Hepatocyte (in vitro differentiated cells): ENCODE data around the gene PFDN6. TPM values are rescaled to one million over a fixed set of nuclear protein-coding genes. Genes with fewer than 3 reads are reported as not detected.
A peak's percentile ranks its signal among the peaks of the same experiment; 100 is the strongest.

Experiments used
- DNase-seq: peaks from one replicate; pipeline ENCODE4 v3.0.0-alpha.2; 2016; ENCODE audit warnings: low spot score
- H2AFZ ChIP-seq: fragments of 200-600 bp; sonication (generic); 2 replicates; pipeline ENCODE4 v1.6.0; 2016; ENCODE audit warnings: antibody characterized with exemption, mild to moderate bottlenecking
- H3K27ac ChIP-seq: fragments of 200-600 bp; sonication (generic); 2 replicates; pipeline ENCODE4 v1.5.1; 2016; ENCODE audit warnings: mild to moderate bottlenecking
- H3K27me3 ChIP-seq: fragments of 200-600 bp; sonication (generic); 2 replicates; pipeline ENCODE4 v1.6.1; 2016
- H3K36me3 ChIP-seq: fragments of 200-600 bp; sonication (generic); replicated peaks from 2 replicates; pipeline ENCODE4 v1.5.1; 2016; ENCODE audit warnings: low read depth; ENCODE audit not compliant: insufficient read depth
- H3K4me1 ChIP-seq: fragments of 200-600 bp; sonication (generic); 2 replicates; pipeline ENCODE4 v1.5.1; 2016; ENCODE audit warnings: mild to moderate bottlenecking, moderate library complexity; ENCODE audit not compliant: insufficient read depth
- H3K4me2 ChIP-seq: fragments of 200-600 bp; sonication (generic); 2 replicates; pipeline ENCODE4 v1.6.0; 2016
- H3K4me3 ChIP-seq: fragments of 200-600 bp; sonication (generic); 2 replicates; pipeline ENCODE4 v1.5.1; 2016; ENCODE audit warnings: mild to moderate bottlenecking
- H3K79me2 ChIP-seq: fragments of 200-600 bp; sonication (generic); 2 replicates; pipeline ENCODE4 v1.6.0; 2017; ENCODE audit warnings: mild to moderate bottlenecking
- H3K9me2 ChIP-seq: fragments of 200-600 bp; sonication (generic); replicated peaks from 2 replicates; pipeline ENCODE4 v1.6.0; 2017; ENCODE audit warnings: mild to moderate bottlenecking; ENCODE audit not compliant: insufficient read depth
- H3K9me3 ChIP-seq: fragments of 200-600 bp; sonication (generic); 2 replicates; pipeline ENCODE4 v1.5.1; 2016; ENCODE audit warnings: low read depth, mild to moderate bottlenecking
- H4K20me1 ChIP-seq: fragments of 200-600 bp; sonication (generic); 2 replicates; pipeline ENCODE4 v1.6.0; 2016; ENCODE audit warnings: mild to moderate bottlenecking; ENCODE audit not compliant: insufficient read depth, poor library complexity, severe bottlenecking
- EZH2 ChIP-seq: fragments of 200-600 bp; sonication (generic); IDR thresholded peaks from 2 replicates; pipeline ENCODE4 v1.6.1; 2016; ENCODE audit warnings: antibody characterized with exemption, mild to moderate bottlenecking, borderline replicate concordance
- EZH2phosphoT487 ChIP-seq: fragments of 200-600 bp; sonication (generic); IDR thresholded peaks from one replicate; pipeline ENCODE4 v1.6.1; 2018; ENCODE audit warnings: antibody characterized with exemption, mild to moderate bottlenecking, low read depth, moderate library complexity; ENCODE audit not compliant: unreplicated experiment, severe bottlenecking
- WGBS: methylation state at CpG from one replicate; pipeline ENCODE4 v1.1.6; 2016; ENCODE audit warnings: low lambda C conversion rate; ENCODE audit errors: missing lambda C conversion rate; 5-methylcytosine and 5-hydroxymethylcytosine counted together
- polyA plus RNA-seq: library from polyadenylated mRNA; unstranded; fragments of >200 nt; fragmentation: Nextera tagmentation; extraction: Ambion mirVana; gene quantifications from 2 replicates; pipeline ENCODE4 v1.2.1, GENCODE V29; 2016
- total RNA-seq: library from RNA; depleted of rRNA; stranded (reverse); fragments of >200 nt; gene quantifications from 2 replicates; pipeline ENCODE4 v1.2.3, GENCODE V29; 2014
- TF ChIP-seq, protein P1 (sequence below): fragments of 200-600 bp; sonication (generic); IDR thresholded peaks from 2 replicates; pipeline ENCODE4 v1.5.1; 2016; ENCODE audit warnings: antibody characterized with exemption, mild to moderate bottlenecking; ENCODE audit not compliant: poor library complexity

PFDN6 gene
- total and polyA plus RNA-seq, 2 experiments from 2014 or later, result 19.5 to 52.7 TPM

DNA sequence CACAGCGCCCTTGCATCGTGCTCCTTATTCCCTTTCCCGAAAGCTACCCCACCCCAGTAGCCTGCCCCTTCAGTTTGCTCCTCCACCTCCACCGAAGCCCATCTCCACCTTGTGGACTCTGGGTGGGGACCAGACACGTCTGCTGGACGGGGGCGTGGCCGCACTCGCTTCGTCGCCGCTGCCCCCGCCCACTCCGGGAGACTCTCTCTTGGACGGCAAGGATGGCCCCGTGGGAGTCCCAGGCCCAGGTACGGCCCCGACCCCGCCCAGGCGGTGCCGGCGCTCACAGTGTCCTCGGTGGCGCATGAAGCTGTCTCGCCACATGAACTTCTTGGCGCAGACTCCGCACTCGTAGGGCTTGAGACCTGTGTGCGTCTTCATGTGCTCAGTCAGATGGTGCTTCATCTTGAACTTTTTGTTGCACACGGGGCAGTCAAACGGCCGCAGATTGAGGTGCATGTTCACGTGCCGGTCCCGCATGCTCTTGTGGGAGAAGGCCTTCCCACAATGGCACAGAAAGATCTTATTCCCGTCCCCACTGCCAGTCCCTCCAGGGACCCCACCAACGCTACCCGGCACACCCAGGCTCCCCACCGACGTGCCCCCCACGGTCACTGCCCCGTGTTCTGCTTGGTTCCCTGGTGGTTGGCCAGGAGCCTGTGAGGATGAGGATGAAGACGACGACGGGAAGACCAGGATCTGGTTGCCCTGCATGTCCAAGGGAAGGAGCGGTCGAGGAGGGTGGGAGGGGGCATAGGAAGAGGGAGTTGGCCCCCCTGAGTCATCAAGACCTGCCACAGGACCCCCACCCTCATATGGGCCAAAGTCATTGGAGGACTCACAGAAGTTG is 25.8 kb downstream of the PFDN6 start:
- no peak for TF ChIP-seq EZH2
- TF ChIP-seq, protein P1, sequence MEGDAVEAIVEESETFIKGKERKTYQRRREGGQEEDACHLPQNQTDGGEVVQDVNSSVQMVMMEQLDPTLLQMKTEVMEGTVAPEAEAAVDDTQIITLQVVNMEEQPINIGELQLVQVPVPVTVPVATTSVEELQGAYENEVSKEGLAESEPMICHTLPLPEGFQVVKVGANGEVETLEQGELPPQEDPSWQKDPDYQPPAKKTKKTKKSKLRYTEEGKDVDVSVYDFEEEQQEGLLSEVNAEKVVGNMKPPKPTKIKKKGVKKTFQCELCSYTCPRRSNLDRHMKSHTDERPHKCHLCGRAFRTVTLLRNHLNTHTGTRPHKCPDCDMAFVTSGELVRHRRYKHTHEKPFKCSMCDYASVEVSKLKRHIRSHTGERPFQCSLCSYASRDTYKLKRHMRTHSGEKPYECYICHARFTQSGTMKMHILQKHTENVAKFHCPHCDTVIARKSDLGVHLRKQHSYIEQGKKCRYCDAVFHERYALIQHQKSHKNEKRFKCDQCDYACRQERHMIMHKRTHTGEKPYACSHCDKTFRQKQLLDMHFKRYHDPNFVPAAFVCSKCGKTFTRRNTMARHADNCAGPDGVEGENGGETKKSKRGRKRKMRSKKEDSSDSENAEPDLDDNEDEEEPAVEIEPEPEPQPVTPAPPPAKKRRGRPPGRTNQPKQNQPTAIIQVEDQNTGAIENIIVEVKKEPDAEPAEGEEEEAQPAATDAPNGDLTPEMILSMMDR, result no peak
- no peak for TF ChIP-seq EZH2phosphoT487
- WGBS, result 51% methylated on average over 42 of the region's 47 CpGs
- H3K4me1 ChIP-seq, result peaks cover 15% of the 10 kb centered on the region
- H3K4me2 ChIP-seq, result peak overlapping the region; percentile 84
- no peak overlapping the region for H2AFZ ChIP-seq
- H3K27me3 ChIP-seq, result no peaks in the 10 kb centered on the region
- H3K79me2 ChIP-seq, result peaks cover 31% of the 10 kb centered on the region
- no peaks in the 10 kb centered on the region for H4K20me1 ChIP-seq
- no peaks in the 10 kb centered on the region for H3K36me3 ChIP-seq
- DNase-seq, result peak; percentile 79
- H3K9me2 ChIP-seq, result no peaks in the 10 kb centered on the region
- H3K4me3 ChIP-seq, result no peak overlapping the region
- no peaks in the 10 kb centered on the region for H3K9me3 ChIP-seq
- peak overlapping the region; percentile 96 for H3K27ac ChIP-seq

DNA sequence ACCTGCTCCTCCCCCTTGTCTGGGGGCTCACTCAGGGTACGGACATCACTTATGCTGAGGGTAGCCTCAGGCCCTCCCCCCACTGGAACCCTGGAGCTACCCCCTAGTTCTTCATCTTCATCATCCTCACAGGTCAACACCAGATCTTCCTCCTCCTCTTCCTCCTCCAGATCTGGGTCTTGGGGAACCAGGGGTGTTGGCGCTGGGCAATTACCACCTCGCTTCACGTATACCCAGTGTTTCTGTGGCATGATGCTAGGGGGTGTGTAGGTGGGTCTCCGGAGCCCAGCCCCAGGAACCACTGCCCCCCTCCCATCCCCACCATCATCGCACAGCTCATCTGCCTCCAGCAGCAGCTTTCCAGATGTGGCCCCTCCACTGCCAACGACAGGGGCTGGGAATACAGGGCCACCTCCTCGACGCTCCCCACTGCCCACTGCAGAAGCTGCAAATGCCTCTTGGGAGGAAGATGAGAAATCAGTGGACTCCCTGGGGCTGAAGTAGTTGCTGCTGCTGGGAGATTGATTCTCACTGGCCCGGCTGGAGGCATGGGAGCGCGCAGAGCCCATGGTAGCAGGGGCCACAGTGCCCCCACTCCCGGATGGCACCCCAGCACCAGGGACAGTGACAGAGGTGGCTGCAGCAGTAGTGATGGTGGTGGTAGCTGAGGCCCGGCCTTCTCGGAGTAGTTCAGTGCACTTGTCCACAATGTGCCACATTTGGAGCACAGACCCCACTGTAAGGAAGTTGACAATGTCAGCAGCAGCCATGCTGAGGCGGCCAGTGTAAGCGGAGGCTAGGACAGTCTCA is 26.6 kb downstream of the PFDN6 start:
- Histone ChIP-seq H3K4me1 (peaks cover 15% of the 10 kb centered on the region), H3K27ac (no peak overlapping the region), H3K9me3 (no peaks in the 10 kb centered on the region), H4K20me1 (no peaks in the 10 kb centered on the region), H3K4me3 (no peak overlapping the region), H3K36me3 (no peaks in the 10 kb centered on the region), H3K9me2 (no peaks in the 10 kb centered on the region), H2AFZ (no peak overlapping the region), H3K79me2 (peaks cover 31% of the 10 kb centered on the region), H3K27me3 (no peaks in the 10 kb centered on the region), H3K4me2 (no peak overlapping the region)
- DNase-seq, result no peak
- TF ChIP-seq EZH2phosphoT487 (no peak), EZH2 (no peak)
- TF ChIP-seq, protein P1, result no peak
- 97% methylated on average over 17 of the region's 17 CpGs for WGBS

DNA sequence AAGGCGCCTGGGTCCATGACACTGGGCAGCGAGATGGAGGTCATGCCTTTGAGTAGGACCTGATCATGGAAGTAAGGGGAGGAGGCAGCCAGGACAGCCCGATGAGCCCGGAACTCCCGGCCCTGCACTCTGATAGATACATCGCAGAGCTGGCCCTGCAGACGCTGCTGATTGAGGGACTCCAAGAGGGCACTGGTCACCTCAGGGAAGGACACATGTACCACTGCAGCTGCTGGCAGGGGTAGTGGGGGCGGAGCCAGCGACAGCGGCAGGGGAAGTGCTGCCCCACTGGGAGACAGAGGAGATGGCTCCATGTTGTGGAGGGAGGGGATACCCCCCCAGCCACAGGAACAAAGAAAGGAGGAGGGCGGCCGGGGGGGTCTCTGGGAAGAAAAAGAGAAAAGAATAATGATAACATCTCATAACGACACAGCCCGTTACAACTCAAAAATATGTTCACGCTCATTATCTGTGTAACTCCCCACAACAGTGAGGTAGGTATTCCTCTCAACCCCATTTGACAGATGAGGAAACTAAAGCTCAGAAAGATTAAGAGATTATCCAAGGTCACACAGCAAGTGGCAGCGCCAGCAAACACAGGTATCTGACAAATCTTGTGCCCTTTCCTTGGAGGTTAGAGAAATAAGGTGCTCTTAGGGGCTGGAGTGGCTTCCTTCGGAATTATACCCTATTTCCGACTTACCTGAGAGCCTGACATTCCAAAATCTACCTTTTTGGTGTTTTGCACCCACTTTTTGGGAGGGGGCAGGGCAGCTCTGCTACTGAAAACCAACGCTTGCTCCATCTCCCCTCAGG is 27.4 kb downstream of the PFDN6 start:
- Histone ChIP-seq H2AFZ (no peak overlapping the region), H3K27me3 (no peaks in the 10 kb centered on the region), H3K79me2 (peaks cover 31% of the 10 kb centered on the region), H3K4me1 (peaks cover 14% of the 10 kb centered on the region), H3K4me3 (peak overlapping the region; percentile 24), H3K9me2 (no peaks in the 10 kb centered on the region), H3K27ac (peak overlapping the region; percentile 35), H4K20me1 (no peaks in the 10 kb centered on the region), H3K9me3 (no peaks in the 10 kb centered on the region), H3K36me3 (no peaks in the 10 kb centered on the region), H3K4me2 (peak overlapping the region; percentile 78)
- DNase-seq, result no peak
- 87% methylated on average over 18 of the region's 19 CpGs for WGBS
- TF ChIP-seq EZH2phosphoT487 (no peak), EZH2 (no peak)
- TF ChIP-seq, protein P1, result no peak
